Astrocyte of the cerebellum (primary cell): ENCODE measurements around the gene PHF21A.
A peak's percentile ranks its signal among the peaks of the same experiment; 100 is the strongest.

Experiments
- DNase-seq: peaks from one replicate; pipeline ENCODE4 v3.0.0-alpha.2; 2011; ENCODE audit warnings: low read depth
- H3K4me3 ChIP-seq: 2 replicates; pipeline ENCODE4 v1.5.1; 2011; ENCODE audit warnings: mild to moderate bottlenecking, low read depth, low read length, moderate library complexity
- in situ Hi-C: cut with HindIII; loops from 2 replicates; pipeline ENCODE4 v1.10.0; 2017; ENCODE audit warnings: low sequenced_read_pairs
- TF ChIP-seq, protein P1 (sequence below): IDR thresholded peaks from 2 replicates; pipeline ENCODE4 v1.5.1; 2012; ENCODE audit warnings: low read length, low read depth, moderate library complexity, mild to moderate bottlenecking; ENCODE audit errors: missing control alignments

PHF21A gene

GRCh38 chr11:46090375-46090774 is 30.9 kb downstream of the PHF21A start:
- DNase-seq: no peak
- in situ Hi-C loops: no loop called here
- TF ChIP-seq, protein P1, sequence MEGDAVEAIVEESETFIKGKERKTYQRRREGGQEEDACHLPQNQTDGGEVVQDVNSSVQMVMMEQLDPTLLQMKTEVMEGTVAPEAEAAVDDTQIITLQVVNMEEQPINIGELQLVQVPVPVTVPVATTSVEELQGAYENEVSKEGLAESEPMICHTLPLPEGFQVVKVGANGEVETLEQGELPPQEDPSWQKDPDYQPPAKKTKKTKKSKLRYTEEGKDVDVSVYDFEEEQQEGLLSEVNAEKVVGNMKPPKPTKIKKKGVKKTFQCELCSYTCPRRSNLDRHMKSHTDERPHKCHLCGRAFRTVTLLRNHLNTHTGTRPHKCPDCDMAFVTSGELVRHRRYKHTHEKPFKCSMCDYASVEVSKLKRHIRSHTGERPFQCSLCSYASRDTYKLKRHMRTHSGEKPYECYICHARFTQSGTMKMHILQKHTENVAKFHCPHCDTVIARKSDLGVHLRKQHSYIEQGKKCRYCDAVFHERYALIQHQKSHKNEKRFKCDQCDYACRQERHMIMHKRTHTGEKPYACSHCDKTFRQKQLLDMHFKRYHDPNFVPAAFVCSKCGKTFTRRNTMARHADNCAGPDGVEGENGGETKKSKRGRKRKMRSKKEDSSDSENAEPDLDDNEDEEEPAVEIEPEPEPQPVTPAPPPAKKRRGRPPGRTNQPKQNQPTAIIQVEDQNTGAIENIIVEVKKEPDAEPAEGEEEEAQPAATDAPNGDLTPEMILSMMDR: no peak
- no peak overlapping the region for H3K4me3 ChIP-seq

DNA sequence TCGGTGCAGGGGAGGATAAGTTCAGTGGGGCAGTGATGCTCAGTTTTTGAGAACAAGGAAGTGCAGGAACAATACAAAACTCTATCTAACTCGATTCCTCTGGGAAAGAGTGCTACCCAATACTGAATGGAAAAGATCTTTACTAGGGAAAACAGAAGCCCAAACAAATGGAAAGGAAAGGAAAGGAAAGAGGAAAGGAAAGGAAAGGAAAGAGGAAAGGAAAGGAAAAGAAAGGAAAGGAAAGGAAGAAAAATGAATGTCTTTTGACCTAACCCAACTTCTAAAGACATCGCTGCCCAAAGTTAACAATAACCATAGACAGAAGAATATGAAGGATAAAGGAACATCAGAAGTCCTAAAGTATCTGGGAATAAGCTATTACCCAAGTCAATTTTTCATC is 41.6 kb downstream of the PHF21A start:
- H3K4me3 ChIP-seq: no peak overlapping the region
- in situ Hi-C loops: no loop called here
- no peak for DNase-seq
- TF ChIP-seq, protein P1: no peak

- H3K4me3 ChIP-seq: no peak overlapping the region
- no peak for DNase-seq
- in situ Hi-C loops: no loop called here
- TF ChIP-seq, protein P1: peak; percentile 40
These were observed 45.3 kb downstream of the PHF21A start for GRCh38 chr11:46075928-46076327.

- DNase-seq: peak; percentile 70
- no peak overlapping the region for H3K4me3 ChIP-seq
- in situ Hi-C loops: no loop called here
- TF ChIP-seq, protein P1: no peak
These were observed 46.1 kb downstream of the PHF21A start for GRCh38 chr11:46075168-46075567.

- TF ChIP-seq, protein P1: no peak
- H3K4me3 ChIP-seq: no peak overlapping the region
- no peak for DNase-seq
- in situ Hi-C loops: no loop called here
These were observed 47.6 kb downstream of the PHF21A start for GRCh38 chr11:46073632-46074031.

- no peak for DNase-seq
- no peak overlapping the region for H3K4me3 ChIP-seq
- in situ Hi-C loops: no loop called here
- TF ChIP-seq, protein P1: no peak
These were observed 48.9 kb downstream of the PHF21A start for GRCh38 chr11:46072172-46072964.
